HCT116 (cell line): ENCODE results near the gene TNNI2. TPM values are rescaled to one million over a fixed set of nuclear protein-coding genes. Genes with fewer than 3 reads are reported as not detected.

Experiments
- ATAC-seq: fragments of 200-7000 bp; cut with Tn5 transposase; 2 replicates; pipeline ENCODE4 v1.9.1; 2020; ENCODE audit warnings: mild to moderate bottlenecking, moderate library complexity
- BruUV-seq: library from RNA; stranded (reverse); fragments of 400-500 nt; replicated peaks from 2 replicates; lab custom pipeline; 2021; lab: Mats Ljungman, UMichigan
- CTCF ChIA-PET: fragments of 300-600 bp; sonication (Branson Sonifier 250); formaldehyde crosslinking; loops from one replicate; lab custom pipeline; 2021; ENCODE audit warnings: antibody characterized with exemption; lab: Charles Lee
- POLR2A ChIA-PET: fragments of 300-600, 350-600 bp; sonication (Branson Sonifier 250); formaldehyde crosslinking; loops from one replicate; lab custom pipeline; 2021; ENCODE audit warnings: antibody characterized with exemption; lab: Charles Lee
- RAD21 ChIA-PET, 2 experiments: fragments of 300-600 bp; sonication (Branson Sonifier 250); formaldehyde crosslinking; loops; one replicate each; lab custom pipeline; 2023; ENCODE audit warnings: low total read pairs in 2 of 2; ENCODE audit not compliant: uncharacterized antibody in 2 of 2, unreplicated experiment in 2 of 2, low non-redundant PET in 1 of 2; lab: Charles Lee
- DNase-seq: peaks from one replicate; pipeline ENCODE4 v3.0.0-alpha.2; 2010; ENCODE audit warnings: low read depth, low spot score
- H2AFZ ChIP-seq: fragments of 200-600 bp; shearing (Covaris generic), sonication (generic); 2 replicates; pipeline ENCODE4 v1.6.1; 2017; ENCODE audit warnings: low read depth, mixed run types, mixed read lengths, antibody characterized with exemption, low read length; ENCODE audit not compliant: poor library complexity, severe bottlenecking
- H3K27ac ChIP-seq: 2 replicates; pipeline ENCODE4 v1.5.1; 2012; ENCODE audit warnings: low read depth, low read length
- H3K27me3 ChIP-seq: fragments of 200-600 bp; sonication (generic); 2 replicates; pipeline ENCODE4 v1.6.1; 2016; ENCODE audit warnings: mixed run types, low read length, mixed read lengths; ENCODE audit not compliant: insufficient read depth
- H3K36me3 ChIP-seq, 2 experiments: fragments of 200-500 bp in 1 of 2; fragments of 200-600 bp in 1 of 2; sonication (Bioruptor generic) in 1 of 2; sonication (generic) in 1 of 2; 2 replicates each; pipeline versions ENCODE4 v1.5.1 to v1.6.1; 2014 to 2016; ENCODE audit warnings: low read length in 2 of 2, inconsistent platforms in 1 of 2, mixed read lengths in 1 of 2, mixed run types in 1 of 2; ENCODE audit not compliant: insufficient read depth in 2 of 2, control insufficient read depth in 1 of 2
- H3K4me1 ChIP-seq, 2 experiments: fragments of 200-600 bp in 1 of 2; sonication (generic) in 1 of 2; 2 replicates each; pipeline versions ENCODE4 v1.5.1 to v1.6.1; 2012 to 2017; ENCODE audit warnings: low read length in 2 of 2, inconsistent platforms in 1 of 2, mild to moderate bottlenecking in 1 of 2, mixed read lengths in 1 of 2, mixed run types in 1 of 2, moderate library complexity in 1 of 2; ENCODE audit not compliant: insufficient read depth in 2 of 2, control insufficient read depth in 1 of 2
- H3K4me2 ChIP-seq: fragments of 200-600 bp; sonication (generic); 2 replicates; pipeline ENCODE4 v1.6.1; 2017; ENCODE audit warnings: mixed run types, low read length, mixed read lengths
- H3K4me3 ChIP-seq, 2 experiments: fragments of 200-600 bp in 1 of 2; sonication (generic) in 1 of 2; replicated peaks in 1 of 2; 2 replicates each; pipeline ENCODE4 v1.5.1; 2011 to 2016; ENCODE audit warnings: low read length in 2 of 2, control low read depth in 1 of 2, low read depth in 1 of 2, mild to moderate bottlenecking in 1 of 2, mixed read lengths in 1 of 2, mixed run types in 1 of 2
- H3K79me2 ChIP-seq: fragments of 200-600 bp; sonication (generic); 2 replicates; pipeline ENCODE4 v1.6.1; 2017; ENCODE audit warnings: mild to moderate bottlenecking, mixed run types, low read length, moderate library complexity, mixed read lengths; ENCODE audit not compliant: insufficient read depth
- H3K9ac ChIP-seq: fragments of 200-600 bp; sonication (generic); 2 replicates; pipeline ENCODE4 v1.6.1; 2016; ENCODE audit warnings: low read length, mixed read lengths
- H3K9me2 ChIP-seq: fragments of 200-600 bp; sonication (generic), shearing (Covaris generic); 2 replicates; pipeline ENCODE4 v1.6.1; 2017; ENCODE audit warnings: mixed run types, mild to moderate bottlenecking, moderate library complexity; ENCODE audit not compliant: insufficient read depth
- H3K9me3 ChIP-seq, 2 experiments: fragments of 200-500 bp in 1 of 2; fragments of 200-600 bp in 1 of 2; sonication (Bioruptor generic) in 1 of 2; sonication (generic) in 1 of 2; 2 replicates each; pipeline ENCODE4 v1.6.1; 2014 to 2017; ENCODE audit warnings: low read length in 2 of 2, mixed read lengths in 2 of 2, inconsistent platforms in 1 of 2, low read depth in 1 of 2, mild to moderate bottlenecking in 1 of 2, mixed run types in 1 of 2, moderate library complexity in 1 of 2; ENCODE audit not compliant: control insufficient read depth in 1 of 2, insufficient read depth in 1 of 2
- H4K20me1 ChIP-seq: fragments of 200-600 bp; sonication (generic), shearing (Covaris generic); 2 replicates; pipeline ENCODE4 v1.6.1; 2017; ENCODE audit warnings: mixed run types, mild to moderate bottlenecking, moderate library complexity; ENCODE audit not compliant: insufficient read depth
- CEBPB ChIP-seq: IDR thresholded peaks from 2 replicates; pipeline ENCODE4 v1.6.1; 2012; ENCODE audit warnings: low read depth
- EGR1 ChIP-seq: IDR thresholded peaks from 2 replicates; pipeline ENCODE4 v1.6.1; 2012; ENCODE audit warnings: low read depth
- ELF1 ChIP-seq: IDR thresholded peaks from 2 replicates; pipeline ENCODE4 v1.6.1; 2012; ENCODE audit warnings: low read depth, borderline replicate concordance
- EZH2 ChIP-seq: fragments of 200-600 bp; sonication (generic); IDR thresholded peaks from 2 replicates; pipeline ENCODE4 v1.6.1; 2017; ENCODE audit warnings: antibody characterized with exemption, mixed run types
- EZH2phosphoT487 ChIP-seq: fragments of 200-600 bp; IDR thresholded peaks from 2 replicates; pipeline ENCODE4 v1.6.1; 2018; ENCODE audit warnings: antibody characterized with exemption, borderline replicate concordance
- POLR2A ChIP-seq: IDR thresholded peaks from 2 replicates; pipeline ENCODE4 v1.7.0; 2011; ENCODE audit warnings: borderline replicate concordance; ENCODE audit not compliant: insufficient read depth, insufficient read length; ENCODE audit errors: extremely low read depth
- POLR2AphosphoS5 ChIP-seq: IDR thresholded peaks from 2 replicates; pipeline ENCODE4 v1.6.1; 2011; ENCODE audit warnings: mild to moderate bottlenecking, low read depth, low read length, moderate library complexity
- RAD21 ChIP-seq: IDR thresholded peaks from 2 replicates; pipeline ENCODE4 v1.6.1; 2012; ENCODE audit warnings: low read depth, mild to moderate bottlenecking
- REST ChIP-seq: IDR thresholded peaks from 2 replicates; pipeline ENCODE4 v1.6.1; 2012; ENCODE audit warnings: low read depth
- SP1 ChIP-seq: IDR thresholded peaks from 2 replicates; pipeline ENCODE4 v1.6.1; 2012; ENCODE audit warnings: low read depth
- intact Hi-C: fragments of 100-400 bp; cut with micrococcal nuclease; formaldehyde crosslinking; loops from 2 replicates; pipeline ENCODE4 v1.10.0; 2022
- total RNA-seq: library from RNA; stranded (reverse); gene quantifications from one replicate; pipeline ENCODE4 v1.2.1, GENCODE V29; 2021; ENCODE audit not compliant: unreplicated experiment
- TF ChIP-seq, protein P1 (sequence below): IDR thresholded peaks from 2 replicates; pipeline ENCODE4 v1.6.1; 2012
- TF ChIP-seq, protein P2 (sequence below), 3 experiments: fragments of 200-600 bp in 1 of 3; sonication (generic) in 1 of 3; IDR thresholded peaks in 2 of 3; conservative IDR thresholded peaks in 1 of 3; 2 replicates each; pipeline ENCODE4 v1.5.1; 2012 to 2017; ENCODE audit warnings: low read depth in 2 of 3, low read length in 2 of 3, antibody characterized with exemption in 1 of 3, borderline replicate concordance in 1 of 3, control low read depth in 1 of 3, mild to moderate bottlenecking in 1 of 3, mixed read lengths in 1 of 3, mixed run types in 1 of 3, moderate library complexity in 1 of 3; ENCODE audit not compliant: insufficient read depth in 1 of 3

TNNI2 gene
- total RNA-seq, 1 experiment from 2014 or later: not detected

DNA sequence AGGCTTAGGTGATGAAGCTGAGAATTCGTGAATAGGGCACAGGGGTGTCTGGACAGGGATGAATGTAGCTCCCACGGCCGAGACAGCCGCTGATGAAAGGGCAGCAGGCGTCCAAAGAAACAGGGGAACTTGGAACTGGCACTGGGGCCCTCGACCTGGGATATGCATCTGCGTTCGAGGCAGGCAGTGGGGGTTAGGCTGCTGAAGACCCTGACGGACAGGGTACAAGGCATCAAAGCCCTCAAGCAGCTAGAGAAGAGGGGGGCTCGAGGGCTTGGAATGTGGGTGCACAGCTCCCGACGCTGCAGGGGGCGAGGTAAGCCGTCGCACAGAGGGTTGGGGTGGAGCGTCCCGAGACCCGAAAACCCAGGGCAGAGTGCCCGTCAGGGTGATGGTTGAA lies 10.8 kb upstream of the TNNI2 start:
- RAD21 ChIA-PET: interaction anchor here in 1 of 2 experiments (1.1 kb wide), 1 partner anchor 134 kb away, joined by 7 read pairs; no protein-coding TSS in a partner anchor
- Histone ChIP-seq H3K4me2 (no peak overlapping the region), H4K20me1 (no peaks in the 10 kb centered on the region), H3K27ac (no peak overlapping the region), H3K4me1 (peaks cover 45 to 76% of the 10 kb centered on the region in 2 experiments), H3K36me3 (no peaks in the 10 kb centered on the region), H3K9me2 (no peaks in the 10 kb centered on the region), H3K27me3 (no peaks in the 10 kb centered on the region), H3K9me3 (no peaks in the 10 kb centered on the region), H3K9ac (no peak overlapping the region), H2AFZ (no peak overlapping the region), H3K79me2 (no peaks in the 10 kb centered on the region), H3K4me3 (no peak overlapping the region)
- ATAC-seq (no peak), DNase-seq (no peak)
- TF ChIP-seq EZH2phosphoT487 (no peak), EGR1 (no peak), POLR2AphosphoS5 (no peak), POLR2A (no peak), RAD21 (no peak), REST (no peak), EZH2 (no peak), SP1 (no peak), ELF1 (no peak), CEBPB (no peak)
- TF ChIP-seq, protein P1, sequence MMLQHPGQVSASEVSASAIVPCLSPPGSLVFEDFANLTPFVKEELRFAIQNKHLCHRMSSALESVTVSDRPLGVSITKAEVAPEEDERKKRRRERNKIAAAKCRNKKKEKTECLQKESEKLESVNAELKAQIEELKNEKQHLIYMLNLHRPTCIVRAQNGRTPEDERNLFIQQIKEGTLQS: no peak
- TF ChIP-seq, protein P2, sequence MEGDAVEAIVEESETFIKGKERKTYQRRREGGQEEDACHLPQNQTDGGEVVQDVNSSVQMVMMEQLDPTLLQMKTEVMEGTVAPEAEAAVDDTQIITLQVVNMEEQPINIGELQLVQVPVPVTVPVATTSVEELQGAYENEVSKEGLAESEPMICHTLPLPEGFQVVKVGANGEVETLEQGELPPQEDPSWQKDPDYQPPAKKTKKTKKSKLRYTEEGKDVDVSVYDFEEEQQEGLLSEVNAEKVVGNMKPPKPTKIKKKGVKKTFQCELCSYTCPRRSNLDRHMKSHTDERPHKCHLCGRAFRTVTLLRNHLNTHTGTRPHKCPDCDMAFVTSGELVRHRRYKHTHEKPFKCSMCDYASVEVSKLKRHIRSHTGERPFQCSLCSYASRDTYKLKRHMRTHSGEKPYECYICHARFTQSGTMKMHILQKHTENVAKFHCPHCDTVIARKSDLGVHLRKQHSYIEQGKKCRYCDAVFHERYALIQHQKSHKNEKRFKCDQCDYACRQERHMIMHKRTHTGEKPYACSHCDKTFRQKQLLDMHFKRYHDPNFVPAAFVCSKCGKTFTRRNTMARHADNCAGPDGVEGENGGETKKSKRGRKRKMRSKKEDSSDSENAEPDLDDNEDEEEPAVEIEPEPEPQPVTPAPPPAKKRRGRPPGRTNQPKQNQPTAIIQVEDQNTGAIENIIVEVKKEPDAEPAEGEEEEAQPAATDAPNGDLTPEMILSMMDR (IDR thresholded peaks at IDR 0.05 in 2 of 3, conservative IDR thresholded peaks at IDR 0.05 in 1 of 3; ENCODE audit: borderline replicate concordance in 1 of 3, insufficient read depth in 1 of 3, low read depth in 2 of 3, low read length in 2 of 3): no peak
- CTCF ChIA-PET: interaction anchor here (1.1 to 2.0 kb wide), 2 partner anchors 134 to 175 kb away, joined by 3 to 11 read pairs; no protein-coding TSS in a partner anchor
- POLR2A ChIA-PET: no interaction called here
- BruUV-seq: no TSS peak
- intact Hi-C loops: no loop called here
